HG03520 (cell line): ENCODE measurements around the gene TSSK6.

Source experiments
- ATAC-seq: cut with Tn5 transposase; IDR thresholded peaks from one replicate; pipeline ENCODE4 v1.9.1; 2021; ENCODE audit warnings: mild to moderate bottlenecking, moderate library complexity; ENCODE audit not compliant: unreplicated experiment

Gene TSSK6

DNA sequence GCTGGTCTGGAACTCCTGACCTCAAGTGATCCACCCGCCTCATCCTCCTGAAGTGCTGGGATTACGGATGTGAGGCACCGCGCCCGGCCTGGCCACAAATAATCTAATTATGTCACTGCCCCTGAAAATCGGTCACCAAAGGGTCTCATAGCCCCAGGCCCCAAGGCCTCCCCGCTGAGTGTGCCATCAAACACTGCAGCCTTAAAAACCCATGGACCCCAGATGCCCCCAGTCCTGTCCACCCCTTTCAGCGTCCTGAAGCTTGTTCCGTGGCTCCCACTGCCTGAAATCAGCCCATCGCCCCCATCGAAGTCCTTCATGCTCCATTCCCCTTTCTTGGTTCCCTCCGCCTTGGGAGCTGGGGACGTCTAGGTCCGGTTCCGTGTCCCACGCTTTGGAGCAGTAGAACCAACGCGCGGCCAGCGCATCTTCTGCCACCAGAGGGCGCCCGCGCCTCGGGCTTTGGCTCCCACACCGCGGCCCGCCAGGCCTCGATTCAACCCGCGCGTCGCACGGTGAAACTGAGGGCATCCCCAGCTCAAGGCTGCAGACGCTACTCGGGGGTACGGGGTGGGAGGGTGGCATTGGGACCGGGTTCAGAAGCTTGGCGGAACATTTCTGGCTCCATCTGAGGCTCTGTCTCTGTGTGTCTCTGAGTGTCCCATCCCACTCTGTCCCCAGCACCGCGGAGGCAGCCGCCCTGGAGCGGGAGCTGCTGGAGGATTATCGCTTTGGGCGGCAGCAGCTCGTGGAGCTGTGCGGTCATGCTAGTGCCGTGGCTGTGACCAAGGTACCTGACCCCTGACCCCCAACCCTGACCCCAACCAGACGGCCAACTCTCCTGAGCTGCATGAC is 16.8 kb upstream of the TSSK6 start:
- ATAC-seq = no peak

DNA sequence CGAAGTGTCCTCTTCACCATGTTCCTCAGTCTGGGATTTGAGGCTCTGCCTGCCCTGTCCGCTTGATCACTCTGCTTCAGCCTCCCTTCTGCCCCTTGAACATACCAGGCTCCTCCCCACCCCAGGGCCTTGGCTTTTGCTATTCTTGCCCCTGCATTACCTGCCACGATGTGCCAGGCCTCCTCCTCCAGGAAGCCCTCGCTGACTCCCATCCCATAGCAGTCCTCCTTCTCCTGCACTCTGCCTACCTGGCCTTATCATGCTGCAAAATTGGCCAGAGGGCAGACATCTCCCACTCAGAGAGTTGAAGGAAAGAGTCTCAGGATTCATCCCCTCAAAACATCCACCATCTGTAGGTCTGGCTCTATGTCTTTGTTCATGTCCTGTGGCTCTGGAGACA is 15.5 kb upstream of the TSSK6 start:
- ATAC-seq = no peak

DNA sequence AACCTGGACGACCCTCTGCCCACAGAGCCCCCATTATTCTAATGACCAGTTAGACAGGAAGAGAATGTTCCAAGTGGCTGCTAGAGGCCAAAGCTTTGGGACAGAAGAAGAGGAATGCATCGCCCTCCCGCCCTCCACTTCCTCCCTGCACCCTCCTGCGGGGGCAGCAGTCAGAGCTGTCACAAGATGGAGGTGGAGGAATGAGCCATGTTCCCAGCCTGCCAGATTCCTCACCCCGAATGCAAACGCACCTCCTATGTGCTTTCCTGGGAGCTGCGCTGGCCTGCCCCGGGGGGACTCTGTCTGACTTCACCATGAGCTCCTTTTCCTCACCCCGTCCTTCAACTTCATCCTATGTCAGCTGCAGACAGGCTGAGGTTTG is 15.1 kb upstream of the TSSK6 start:
- no peak for ATAC-seq

DNA sequence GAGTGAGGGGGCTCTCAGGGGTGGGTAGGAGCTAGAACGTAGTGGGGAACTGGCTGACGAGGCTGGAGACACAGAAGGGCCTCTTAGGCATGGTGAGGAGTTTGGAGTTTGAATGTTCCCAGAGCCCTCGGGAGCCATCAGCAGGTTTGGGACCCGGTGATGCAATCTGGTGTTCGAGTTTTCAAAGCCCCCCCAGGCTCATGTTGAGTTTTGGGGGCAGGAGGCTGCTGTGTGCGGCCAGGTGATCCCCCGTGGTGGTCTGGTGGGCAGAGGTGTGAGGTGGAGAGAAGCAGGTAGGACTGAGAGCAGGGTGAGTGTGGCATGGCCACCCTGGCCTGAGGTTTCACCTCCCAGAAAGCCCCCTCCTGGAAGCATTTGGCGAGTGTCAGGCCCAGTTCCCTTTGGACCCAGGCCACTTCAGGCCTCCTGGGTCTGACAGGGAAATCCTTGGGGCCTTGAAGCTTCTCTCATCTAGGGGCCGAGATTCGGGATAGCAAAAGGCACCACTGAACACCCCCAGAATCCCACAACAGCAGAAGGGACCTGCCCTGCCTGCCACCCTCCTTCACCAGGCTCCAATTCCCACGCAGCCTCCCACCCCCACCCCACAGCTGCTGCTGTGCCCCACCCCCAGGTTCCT is 14.6 kb upstream of the TSSK6 start:
- no peak for ATAC-seq

DNA sequence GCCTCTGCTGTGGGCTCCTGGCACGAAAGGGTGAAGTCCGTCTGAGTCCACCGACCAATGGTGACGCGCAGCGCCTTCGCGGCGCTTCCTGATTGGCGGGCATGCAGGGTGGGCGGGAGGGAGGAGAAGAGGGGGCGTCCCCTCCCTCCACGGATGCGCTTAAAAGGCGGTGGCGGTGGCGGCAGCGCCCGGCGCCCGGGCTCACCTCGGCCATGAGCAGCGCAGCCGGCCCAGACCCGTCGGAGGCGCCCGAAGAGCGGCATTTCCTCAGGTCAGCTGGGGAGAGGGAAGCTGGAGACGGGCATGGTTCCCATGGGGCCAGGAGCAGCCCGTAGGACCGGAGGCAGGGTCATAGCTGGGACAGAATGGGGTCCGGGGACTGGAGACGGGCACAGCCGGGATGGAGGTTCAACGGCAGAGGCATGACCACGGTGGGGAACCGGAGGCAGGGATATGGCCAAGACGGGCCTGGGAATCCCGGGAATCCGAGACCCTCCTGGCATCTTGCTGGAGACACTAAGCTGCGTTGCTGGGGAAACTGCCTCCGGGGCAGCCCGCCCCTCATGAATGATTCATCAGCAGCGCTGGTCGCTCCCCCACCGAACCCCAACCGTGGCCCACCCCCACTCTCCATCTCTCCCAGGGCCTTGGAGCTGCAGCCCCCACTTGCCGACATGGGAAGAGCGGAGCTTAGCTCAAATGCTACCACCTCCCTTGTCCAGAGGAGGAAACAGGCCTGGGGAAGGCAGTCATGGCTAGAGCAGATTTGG is 13.6 kb upstream of the TSSK6 start, which contains the start of gene YJEFN3:
TSS of gene YJEFN3 (plus strand) at position 191 of the 770 bp plus-strand sequence. CDS start at position 213, 22 bp downstream.
- no peak for ATAC-seq

DNA sequence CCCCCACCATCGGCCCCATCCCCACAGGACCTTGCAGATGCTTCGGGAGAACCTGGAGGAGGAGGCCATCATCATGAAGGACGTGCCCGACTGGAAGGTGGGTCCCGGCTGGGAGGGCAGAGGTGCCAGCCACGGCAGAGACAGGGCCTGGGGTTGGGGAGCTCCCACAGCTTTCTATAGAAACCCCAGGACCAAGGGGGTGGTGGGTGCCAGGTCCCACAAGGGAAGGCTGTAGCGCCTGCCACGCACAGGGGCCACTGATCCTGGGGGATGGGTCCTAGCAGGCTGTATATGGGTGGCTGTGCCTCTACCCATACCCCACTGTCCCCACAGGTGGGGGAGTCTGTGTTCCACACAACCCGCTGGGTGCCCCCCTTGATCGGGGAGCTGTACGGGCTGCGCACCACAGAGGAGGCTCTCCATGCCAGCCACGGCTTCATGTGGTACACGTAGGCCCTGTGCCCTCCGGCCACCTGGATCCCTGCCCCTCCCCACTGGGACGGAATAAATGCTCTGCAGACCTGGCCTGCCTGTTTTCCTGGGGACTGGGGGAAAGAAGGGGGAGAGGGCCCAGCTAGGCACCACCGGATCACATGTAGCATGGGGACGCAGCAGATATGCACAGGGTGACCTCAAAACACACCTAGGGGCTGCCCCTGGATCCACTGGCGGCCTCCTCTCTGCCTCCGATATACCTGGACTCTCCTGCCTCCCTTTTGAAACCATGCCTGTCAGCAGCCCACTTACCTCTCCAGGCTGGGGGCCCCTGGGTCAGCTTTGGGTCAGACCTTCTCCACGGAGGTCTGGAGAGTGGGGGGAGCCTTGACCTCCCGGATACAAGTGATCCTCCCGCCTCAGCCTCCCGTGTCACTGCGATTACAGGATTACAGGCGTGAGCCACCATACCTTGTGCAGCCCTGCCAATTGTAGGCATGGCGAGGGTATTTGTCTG is 12.6 kb upstream of the TSSK6 start:
- ATAC-seq = no peak

DNA sequence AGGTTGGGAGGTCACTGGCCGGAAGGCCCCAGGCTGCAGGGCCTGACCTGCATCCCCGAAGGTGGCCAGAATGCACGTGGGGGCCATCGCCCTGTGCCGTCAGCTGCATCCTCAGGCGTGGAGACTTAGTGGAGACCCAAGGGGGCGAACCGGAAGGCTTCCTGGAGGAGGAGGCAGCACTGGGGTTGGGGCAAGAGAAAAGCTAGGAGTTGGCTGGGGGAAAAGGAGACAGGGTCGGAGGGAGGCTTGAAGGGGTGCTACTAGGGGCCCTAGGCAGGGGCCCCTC is 12.0 kb upstream of the TSSK6 start:
- no peak for ATAC-seq

DNA sequence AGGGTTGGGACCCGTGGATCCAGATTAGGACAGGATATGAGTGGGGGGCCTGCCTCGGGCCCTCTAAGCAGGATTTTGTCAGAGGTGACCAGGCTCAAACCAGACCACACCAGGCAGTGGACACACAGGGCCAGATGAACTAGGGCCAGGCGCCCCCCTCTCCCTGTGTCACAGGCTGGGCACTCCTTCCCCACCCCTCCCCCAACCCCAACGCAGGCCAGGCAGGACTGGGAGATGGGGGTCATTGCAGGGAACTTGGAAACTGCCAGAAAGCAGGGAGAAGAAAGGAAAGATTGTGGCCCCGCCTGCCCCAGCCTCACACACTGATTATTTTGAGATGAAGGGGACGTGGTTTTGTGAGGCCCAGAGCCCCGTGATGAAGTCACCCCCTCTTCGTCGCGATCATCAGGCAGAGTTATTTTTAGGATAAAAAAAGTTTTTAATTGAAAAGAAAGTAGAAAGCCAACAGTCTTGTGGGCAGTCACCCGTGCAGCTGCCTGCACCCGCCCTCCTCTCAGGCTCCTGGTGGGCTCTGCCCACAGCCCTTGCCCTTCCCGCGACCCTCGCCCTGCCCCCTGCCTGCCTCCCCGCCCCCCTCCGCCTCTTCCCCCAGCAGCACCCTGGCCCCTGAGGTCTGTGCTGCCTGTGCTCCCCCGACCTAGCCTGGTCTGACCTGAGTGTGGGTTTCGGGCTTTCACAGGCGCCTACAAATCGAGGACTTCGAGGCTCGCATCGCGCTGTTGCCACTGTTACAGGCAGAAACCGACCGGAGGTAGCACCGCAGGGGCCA is 11.4 kb upstream of the TSSK6 start:
- ATAC-seq = no peak

DNA sequence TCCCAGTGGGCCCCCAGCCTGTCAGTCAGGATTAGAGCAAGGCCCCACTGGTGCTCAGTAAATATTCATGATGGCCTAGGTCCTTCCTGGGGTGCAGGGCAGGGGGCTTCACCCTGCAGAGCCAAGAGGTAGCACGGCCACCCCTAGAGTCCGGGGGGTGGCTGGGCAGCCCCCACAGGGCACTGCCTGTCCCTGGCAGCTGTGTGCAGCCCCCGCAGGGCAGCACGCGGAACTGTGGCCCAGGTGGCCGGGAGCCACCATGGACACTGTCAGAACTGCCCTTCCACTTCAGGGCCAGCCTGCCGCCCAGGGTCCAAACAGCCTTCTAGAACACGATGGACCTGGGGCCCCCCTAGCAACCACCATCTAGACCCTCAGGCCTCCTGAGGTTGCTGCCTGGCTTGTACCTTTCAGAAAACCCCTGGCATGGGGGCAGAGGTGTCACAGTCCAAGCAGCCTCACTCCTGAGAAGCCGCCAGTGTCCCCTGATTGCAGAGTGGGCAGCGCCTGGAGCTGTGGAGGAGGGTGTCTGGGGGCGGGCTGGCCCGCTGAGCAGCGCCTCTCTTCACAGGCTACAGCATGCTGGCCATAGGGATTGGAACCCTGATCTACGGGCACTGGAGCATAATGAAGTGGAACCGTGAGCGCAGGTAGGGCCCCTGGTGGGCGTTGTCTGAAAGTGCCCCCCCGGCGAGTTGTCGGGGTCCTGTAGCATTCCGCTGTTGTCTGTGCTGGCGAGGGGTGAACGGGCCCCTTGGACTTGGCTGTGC is 10.4 kb upstream of the TSSK6 start:
- ATAC-seq = no peak

DNA sequence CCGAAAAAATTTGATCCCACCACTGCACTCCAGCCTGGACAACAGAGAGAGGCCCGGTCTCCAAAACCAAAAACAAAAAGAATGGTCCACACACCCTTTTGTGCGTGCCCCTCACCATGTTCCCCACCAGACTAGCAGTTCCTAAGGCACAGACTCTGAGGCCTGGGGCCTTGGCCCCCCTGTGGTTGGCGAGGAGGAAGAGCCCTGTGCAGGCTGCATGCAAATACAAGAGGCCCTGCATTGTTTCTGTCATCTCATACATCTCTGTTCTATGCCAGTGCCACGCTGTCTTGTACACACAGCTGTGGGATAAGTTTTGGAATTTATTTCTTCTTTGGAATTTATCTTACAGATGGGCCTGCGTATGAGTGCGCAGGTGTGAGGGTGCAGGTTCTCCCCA is 8.7 kb upstream of the TSSK6 start:
- no peak for ATAC-seq

DNA sequence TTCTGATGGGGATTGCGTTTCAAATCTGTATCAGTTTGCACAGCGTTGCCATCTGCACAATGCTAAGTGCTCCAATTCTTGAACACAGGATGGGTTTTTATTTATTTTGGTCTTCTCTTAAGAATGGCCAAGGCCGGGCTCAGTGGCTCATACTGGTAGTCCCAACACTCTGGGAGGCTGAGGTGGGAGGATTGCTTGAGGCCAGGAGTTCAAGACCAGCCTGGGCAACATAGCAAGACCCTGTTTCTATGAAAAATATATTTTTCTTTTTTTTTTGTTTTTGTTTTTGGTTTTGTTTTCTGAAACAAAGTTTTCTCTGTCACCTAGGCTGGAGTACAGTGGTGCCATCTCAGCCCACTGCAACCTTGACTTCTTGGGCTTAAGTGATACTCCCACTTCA is 7.8 kb upstream of the TSSK6 start:
- ATAC-seq = no peak

DNA sequence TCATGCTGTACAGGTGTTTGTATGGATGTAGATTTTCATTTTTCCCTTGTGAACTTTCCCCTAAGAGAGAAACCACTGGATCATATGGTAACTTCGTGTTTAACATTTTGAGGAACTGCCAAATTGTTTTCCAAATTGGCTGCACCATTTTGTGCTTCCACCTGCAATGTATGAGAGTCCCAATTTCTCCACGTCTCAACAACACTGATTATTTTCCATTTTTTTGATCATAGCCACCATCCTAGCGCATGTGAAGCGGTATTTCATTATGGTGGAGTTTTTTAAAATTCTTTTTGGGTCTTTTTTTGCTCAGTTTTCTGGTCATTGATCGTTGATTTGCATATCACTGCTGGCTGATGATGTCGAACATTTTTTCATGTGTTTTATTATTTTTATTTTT is 5.6 kb upstream of the TSSK6 start:
- ATAC-seq = no peak

DNA sequence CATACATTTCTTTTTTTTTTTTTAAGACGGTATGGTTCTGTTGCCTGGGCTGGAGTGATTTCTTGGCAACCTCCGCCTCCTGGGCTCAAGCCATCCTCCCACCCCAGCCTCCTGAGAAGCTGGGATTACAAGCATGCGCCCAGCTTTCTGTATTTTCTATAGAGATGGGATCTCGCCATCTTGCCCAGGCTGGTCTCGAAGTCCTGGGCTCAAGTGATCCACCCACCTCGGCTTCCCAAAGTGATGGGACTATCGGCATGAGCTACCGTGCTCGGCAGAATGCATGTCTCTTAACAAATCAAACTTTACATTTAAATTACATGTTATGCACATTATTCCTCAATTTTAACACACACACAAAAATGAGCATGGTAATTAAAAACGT is 1.9 kb upstream of the TSSK6 start:
- no peak for ATAC-seq

DNA sequence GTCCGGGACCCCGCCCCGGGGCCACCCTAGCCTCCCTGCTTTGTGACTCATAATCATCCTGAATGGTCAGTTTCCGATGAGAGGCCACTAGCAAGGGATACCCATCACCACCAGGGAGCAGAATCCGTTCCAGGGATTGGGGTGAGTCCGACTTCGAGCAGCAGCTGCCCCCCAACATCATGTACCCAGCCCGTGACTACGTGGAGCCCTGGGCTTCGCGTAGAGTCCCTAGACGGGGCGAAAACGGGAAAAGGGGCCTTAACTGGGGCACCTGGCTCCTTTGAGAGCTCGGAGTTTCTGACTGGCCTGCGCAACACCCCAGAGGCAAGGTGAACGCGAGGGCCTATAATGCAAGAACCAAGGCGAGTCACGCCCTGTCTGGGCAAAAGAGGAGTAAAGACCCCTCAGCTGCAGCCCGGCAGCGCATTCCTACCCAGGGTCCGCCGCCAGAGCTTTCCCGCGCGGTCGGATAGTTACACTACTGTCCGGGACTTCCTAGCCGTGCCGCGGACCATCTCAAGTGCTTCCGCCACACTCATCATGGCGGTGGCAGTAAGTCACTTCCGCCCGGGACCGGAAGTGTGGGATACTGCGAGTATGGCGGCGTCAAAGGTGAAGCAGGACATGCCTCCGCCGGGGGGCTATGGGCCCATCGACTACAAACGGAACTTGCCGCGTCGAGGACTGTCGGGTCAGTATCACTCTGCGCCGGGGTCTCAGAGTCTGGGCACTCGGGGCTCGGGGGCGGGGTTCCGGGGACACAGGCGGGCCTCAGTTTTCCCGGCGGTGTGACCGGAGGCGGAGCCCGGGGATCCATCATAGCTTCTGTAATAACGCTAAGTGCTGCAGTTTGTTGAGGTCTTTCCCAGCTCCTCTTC is 533 bp upstream of the TSSK6 start, which contains the start of gene NDUFA13:
TSS of gene NDUFA13 (plus strand) at position 584 of the 878 bp plus-strand sequence. CDS start at position 598, 14 bp downstream.
- ATAC-seq = peak; percentile 77

DNA sequence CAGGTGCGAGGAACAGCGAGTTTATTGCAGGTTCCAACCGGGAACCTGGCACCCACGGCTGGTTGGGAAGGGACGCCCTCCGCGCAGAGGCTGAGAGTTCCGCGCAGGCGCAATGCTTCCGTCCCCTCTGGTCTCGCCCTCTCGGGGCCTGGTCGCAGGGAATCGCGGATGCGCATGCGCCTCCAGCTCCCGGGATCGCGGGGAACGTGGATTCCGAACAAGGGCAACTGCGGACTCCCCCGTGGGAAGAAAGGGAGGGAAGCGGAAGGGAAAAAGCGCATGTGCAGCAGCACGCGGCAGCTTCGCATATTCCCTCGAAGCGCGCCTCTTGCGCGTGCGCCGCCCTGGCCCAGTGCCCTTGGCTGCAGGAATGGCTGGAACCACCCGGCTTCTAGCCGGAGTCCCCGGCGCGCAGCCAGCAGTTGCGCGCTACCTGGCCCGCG is 1.1 kb downstream of the TSSK6 start:
- ATAC-seq = no peak

DNA sequence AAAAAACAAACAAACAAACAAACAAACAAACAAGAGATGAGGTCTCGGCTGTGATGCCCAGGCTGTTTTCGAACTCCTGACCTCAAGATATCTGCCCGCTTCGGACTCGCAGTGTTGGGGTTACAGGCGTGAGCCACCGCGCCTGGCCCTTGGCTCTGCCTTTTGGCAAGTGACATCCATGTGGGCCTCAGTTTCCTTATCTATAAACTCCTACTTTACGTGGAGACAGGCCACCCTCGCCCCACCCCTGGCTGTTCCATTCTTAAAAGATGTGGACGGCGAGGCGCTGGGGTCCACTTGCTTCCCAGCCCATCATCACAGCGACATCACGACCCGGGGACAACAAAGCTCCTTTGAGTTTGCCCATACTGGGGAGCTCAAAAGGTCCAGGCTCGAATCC is 1.7 kb downstream of the TSSK6 start:
- no peak for ATAC-seq

DNA sequence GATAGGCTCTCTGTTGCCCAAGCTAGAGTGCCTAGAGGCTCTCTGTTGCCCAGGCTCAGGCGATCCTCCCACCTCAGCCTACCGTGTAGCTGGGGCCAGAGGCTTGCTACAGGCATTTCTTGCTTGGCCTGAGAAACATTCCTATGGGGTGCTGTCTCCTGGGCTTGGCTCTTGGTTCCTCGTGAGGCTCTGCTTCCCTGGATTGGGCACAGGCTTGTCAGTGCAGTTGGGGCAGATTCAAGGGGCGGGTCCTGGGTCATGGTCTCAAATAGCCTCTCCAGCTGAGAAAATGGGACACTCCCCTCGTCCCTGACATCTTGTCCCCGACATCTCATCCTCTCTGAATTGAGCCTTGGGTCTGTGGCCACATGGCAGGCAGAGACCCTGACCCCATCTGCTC is 4.9 kb downstream of the TSSK6 start:
- ATAC-seq = no peak

DNA sequence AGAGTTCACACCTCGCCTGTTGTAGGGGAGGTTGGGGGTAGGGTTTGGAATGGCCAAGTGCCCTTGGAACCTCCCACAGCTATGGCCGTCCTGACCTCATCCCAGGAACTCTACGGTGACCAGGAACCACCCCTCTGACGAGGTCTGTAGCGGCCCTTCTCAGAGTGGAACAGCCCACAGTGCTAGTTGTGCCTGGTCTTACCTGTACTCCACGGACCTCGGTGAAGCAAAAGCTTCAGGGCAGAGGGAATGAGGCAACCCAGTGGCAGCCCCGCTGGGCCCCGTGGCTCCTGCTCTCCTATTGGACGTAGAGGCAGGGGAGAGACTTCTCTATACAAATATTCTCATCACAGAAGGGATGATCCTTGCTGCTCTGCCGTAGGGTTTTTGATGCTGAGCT is 7.1 kb downstream of the TSSK6 start:
- no peak for ATAC-seq
